ENCODE results near the gene FBXO38.

GRCh38 chr5:148469501-148469935, 85.8 kb downstream of the FBXO38 start:
- TF ChIP-seq CTCF (conservative IDR thresholded peaks at IDR 0.05; ENCODE audit: low read length) (no peak), EZH2phosphoT487 (IDR thresholded peaks at IDR 0.05; ENCODE audit: borderline replicate concordance) (no peak)
